ENCODE measurements around the gene DSTN.

Gene DSTN

GRCh38 chr20:17625246-17626051 lies 55.6 kb downstream of the DSTN start:
- no peak for DNase-seq

- no peak for DNase-seq
Observed at GRCh38 chr20:17626217-17627007, 56.5 kb downstream of the DSTN start.

- DNase-seq, result no peak
Observed at GRCh38 chr20:17627101-17627955, 57.5 kb downstream of the DSTN start.

GRCh38 chr20:17628101-17628841 lies 58.4 kb downstream of the DSTN start:
- DNase-seq, result no peak

- DNase-seq, result no peak
Observed at GRCh38 chr20:17629025-17629424, 59.1 kb downstream of the DSTN start.

GRCh38 chr20:17629678-17630089 lies 59.8 kb downstream of the DSTN start:
- no peak for DNase-seq

GRCh38 chr20:17630151-17630805 lies 60.4 kb downstream of the DSTN start:
- no peak for DNase-seq

GRCh38 chr20:17630806-17631195 lies 60.9 kb downstream of the DSTN start:
- DNase-seq, result no peak

- no peak for DNase-seq
Observed at GRCh38 chr20:17631576-17632319, 61.9 kb downstream of the DSTN start.

- no peak for DNase-seq
Observed at GRCh38 chr20:17633221-17633849, 63.5 kb downstream of the DSTN start.

- no peak for DNase-seq
Observed at GRCh38 chr20:17633850-17634500, 64.1 kb downstream of the DSTN start.

- no peak for DNase-seq
Observed at GRCh38 chr20:17634661-17635331, 64.9 kb downstream of the DSTN start.

GRCh38 chr20:17635332-17636244 lies 65.7 kb downstream of the DSTN start:
- no peak for DNase-seq

GRCh38 chr20:17636523-17637412 lies 66.9 kb downstream of the DSTN start:
- DNase-seq, result no peak

GRCh38 chr20:17637413-17637780 lies 67.5 kb downstream of the DSTN start:
- DNase-seq, result no peak

- no peak for DNase-seq
Observed at GRCh38 chr20:17637985-17638640, 68.2 kb downstream of the DSTN start.
